ENCODE results near the gene OR10H1. TPM values are rescaled to one million over a fixed set of nuclear protein-coding genes. Genes with fewer than 3 reads are reported as not detected.

OR10H1 gene
- not detected in 2 replicates for polyA plus RNA-seq (2012; rRNA removed)
- polyA plus RNA-seq (2012; cell fraction: cytosol; rRNA removed) = not detected in 2 replicates
- polyA plus RNA-seq (2012; cell fraction: nucleus; rRNA removed) = not detected in 2 replicates

- WGBS (ENCODE audit: low lambda C conversion rate) = 0% methylated on average over 5 of the region's 5 CpGs
- H3K36me3 ChIP-seq (replicated peaks in 1 of 2; ENCODE audit: control insufficient read depth in 1 of 2, insufficient read depth in 2 of 2, low read length in 1 of 2) = no peaks in the 10 kb centered on the region
- no peaks in the 10 kb centered on the region for H3K79me2 ChIP-seq (ENCODE audit: insufficient read depth)
- H3K27me3 ChIP-seq (ENCODE audit: insufficient read depth) = peaks cover 27% of the 10 kb centered on the region
- H4K20me1 ChIP-seq (ENCODE audit: insufficient read depth) = no peaks in the 10 kb centered on the region
- no peak within 1 kb of the TSS for H3K4me3 ChIP-seq (ENCODE audit: low read depth in 2 of 2, low read length in 1 of 2)
- ChIA-PET CTCF (no interaction called here), POLR2A (no interaction called here)
- H3K9ac ChIP-seq = no peak within 1 kb of the TSS
- no peaks in the 10 kb centered on the region for H3K9me3 ChIP-seq
- no peaks in the 10 kb centered on the region for H3F3A ChIP-seq (replicated peaks; ENCODE audit: insufficient read depth)
- no peak within 1 kb of the TSS for H3K4me2 ChIP-seq
- H3K27ac ChIP-seq (ENCODE audit: low read depth in 2 of 2, low read length in 1 of 2) = no peak within 1 kb of the TSS
- no peaks in the 10 kb centered on the region for H3K4me1 ChIP-seq (ENCODE audit: control insufficient read depth in 1 of 2, insufficient read depth in 2 of 2, low read depth in 1 of 2, low read length in 1 of 2)
- H3K9me2 ChIP-seq = no peaks in the 10 kb centered on the region
- no peak within 1 kb of the TSS for H2AFZ ChIP-seq (ENCODE audit: low read depth)
- no peak for DNase-seq
- TF ChIP-seq REST (IDR thresholded peaks at IDR 0.05; ENCODE audit: low read depth, low read length) (no peak), GATA2 (CRISPR knock-in tag; IDR thresholded peaks at IDR 0.05) (no peak), MXI1 (IDR thresholded peaks at IDR 0.05; ENCODE audit: low read depth, low read length) (no peak), NFIC (IDR thresholded peaks at IDR 0.05; ENCODE audit: borderline replicate concordance) (no peak), IRF3 (IDR thresholded peaks at IDR 0.05; ENCODE audit: low read depth, low read length) (no peak), NRF1 (IDR thresholded peaks at IDR 0.05; ENCODE audit: low read depth, low read length) (no peak), EZH2phosphoT487 (IDR thresholded peaks at IDR 0.05; ENCODE audit: borderline replicate concordance, low read depth) (no peak), CTCF (IDR thresholded peaks at IDR 0.05) (no peak)
These were observed at the start of gene OR10H1 for GRCh38 chr19:15815306-15815705. Gene OR10H1, minus strand, starts transcription at chr19:15815664. Its CDS starts 7,627 bp downstream, at chr19:15808037.

GRCh38 chr19:15864824-15865223 lies 49.4 kb upstream of the OR10H1 start:
- CTCF ChIA-PET = no interaction called here
- TF ChIP-seq TAF1 (IDR thresholded peaks at IDR 0.05; ENCODE audit: borderline replicate concordance, low read depth, low read length) = no peak
- no peak for TF ChIP-seq ZBTB33 (IDR thresholded peaks at IDR 0.05; ENCODE audit: borderline replicate concordance, low read depth)
- no peak for TF ChIP-seq NRF1 (IDR thresholded peaks at IDR 0.05; ENCODE audit: low read depth, low read length)
- no peak for TF ChIP-seq USF2 (IDR thresholded peaks at IDR 0.05; ENCODE audit: borderline replicate concordance, low read depth, low read length)
- TF ChIP-seq SMC3 (IDR thresholded peaks at IDR 0.05; ENCODE audit: low read depth, low read length) = no peak
- TF ChIP-seq JUND (IDR thresholded peaks at IDR 0.05) = no peak
- no peak for TF ChIP-seq RXRA (IDR thresholded peaks at IDR 0.05; ENCODE audit: borderline replicate concordance, low read depth)
- TF ChIP-seq USF1 (IDR thresholded peaks at IDR 0.05; ENCODE audit: borderline replicate concordance, low read depth) = no peak
- no peak for TF ChIP-seq GATA2 (CRISPR knock-in tag; IDR thresholded peaks at IDR 0.05)
- TF ChIP-seq CHD2 (IDR thresholded peaks at IDR 0.05; ENCODE audit: low read length, partially characterized antibody) = no peak
- no peak for TF ChIP-seq NFIC (IDR thresholded peaks at IDR 0.05; ENCODE audit: borderline replicate concordance)

More at GRCh38 chr19:15864824-15865223, 49.4 kb upstream of the OR10H1 start:
- Histone ChIP-seq H3F3A (replicated peaks; ENCODE audit: insufficient read depth) (no peaks in the 10 kb centered on the region), H3K4me1 (ENCODE audit: control insufficient read depth in 1 of 2, insufficient read depth in 2 of 2, low read depth in 1 of 2, low read length in 1 of 2) (no peaks in the 10 kb centered on the region), H3K36me3 (replicated peaks in 1 of 2; ENCODE audit: control insufficient read depth in 1 of 2, insufficient read depth in 2 of 2, low read length in 1 of 2) (no peaks in the 10 kb centered on the region), H2AFZ (ENCODE audit: low read depth) (no peak overlapping the region), H3K9me2 (no peaks in the 10 kb centered on the region), H3K9ac (no peak overlapping the region), H4K20me1 (ENCODE audit: insufficient read depth) (no peaks in the 10 kb centered on the region), H3K4me2 (no peak overlapping the region), H3K9me3 (no peaks in the 10 kb centered on the region), H3K79me2 (ENCODE audit: insufficient read depth) (no peaks in the 10 kb centered on the region), H3K4me3 (ENCODE audit: low read depth in 2 of 2, low read length in 1 of 2) (no peak overlapping the region), H3K27ac (ENCODE audit: low read depth in 2 of 2, low read length in 1 of 2) (no peak overlapping the region), H3K27me3 (ENCODE audit: insufficient read depth) (peaks cover 47% of the 10 kb centered on the region)
- WGBS (ENCODE audit: low lambda C conversion rate) = 8% methylated on average over 5 of the region's 5 CpGs
- no peak for DNase-seq
- POLR2A ChIA-PET = no interaction called here

Measured in SK-N-SH (cell line).